ENCODE measurements around the gene GPX1.

Gene GPX1

DNA sequence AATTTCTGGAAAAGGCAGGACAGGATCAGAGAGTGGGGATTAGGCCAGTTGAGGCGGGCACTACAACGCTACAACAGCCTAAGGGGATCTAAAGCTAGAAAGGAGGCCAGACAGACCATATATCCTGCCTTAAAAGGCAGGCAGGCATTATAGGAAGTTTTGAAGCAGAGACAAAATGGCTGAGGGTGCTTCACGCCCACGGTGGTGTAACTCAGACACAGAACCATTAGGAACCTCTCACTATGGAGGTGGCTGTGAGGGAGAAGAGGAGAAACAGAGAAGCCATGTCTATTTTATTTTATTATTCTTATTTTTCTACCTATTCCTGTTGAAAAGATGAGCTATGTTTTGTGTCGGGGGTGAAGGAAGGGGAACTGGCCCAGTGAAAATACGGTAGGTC is 16.2 kb downstream of the GPX1 start:
- TF ChIP-seq FOXP2 (optimal IDR thresholded peaks at IDR 0.05; ENCODE audit: borderline replicate concordance, extremely low read depth, extremely low read length, insufficient read depth) = no peak
- TF ChIP-seq SIN3A (IDR thresholded peaks at IDR 0.05; ENCODE audit: borderline replicate concordance, insufficient read depth, low read length) = no peak
- no peak for TF ChIP-seq POLR2AphosphoS5 (IDR thresholded peaks at IDR 0.05; ENCODE audit: low read depth, low read length)
- TF ChIP-seq TAF1 (IDR thresholded peaks at IDR 0.05; ENCODE audit: borderline replicate concordance, insufficient read depth, low read length) = no peak
- TF ChIP-seq, protein P1, sequence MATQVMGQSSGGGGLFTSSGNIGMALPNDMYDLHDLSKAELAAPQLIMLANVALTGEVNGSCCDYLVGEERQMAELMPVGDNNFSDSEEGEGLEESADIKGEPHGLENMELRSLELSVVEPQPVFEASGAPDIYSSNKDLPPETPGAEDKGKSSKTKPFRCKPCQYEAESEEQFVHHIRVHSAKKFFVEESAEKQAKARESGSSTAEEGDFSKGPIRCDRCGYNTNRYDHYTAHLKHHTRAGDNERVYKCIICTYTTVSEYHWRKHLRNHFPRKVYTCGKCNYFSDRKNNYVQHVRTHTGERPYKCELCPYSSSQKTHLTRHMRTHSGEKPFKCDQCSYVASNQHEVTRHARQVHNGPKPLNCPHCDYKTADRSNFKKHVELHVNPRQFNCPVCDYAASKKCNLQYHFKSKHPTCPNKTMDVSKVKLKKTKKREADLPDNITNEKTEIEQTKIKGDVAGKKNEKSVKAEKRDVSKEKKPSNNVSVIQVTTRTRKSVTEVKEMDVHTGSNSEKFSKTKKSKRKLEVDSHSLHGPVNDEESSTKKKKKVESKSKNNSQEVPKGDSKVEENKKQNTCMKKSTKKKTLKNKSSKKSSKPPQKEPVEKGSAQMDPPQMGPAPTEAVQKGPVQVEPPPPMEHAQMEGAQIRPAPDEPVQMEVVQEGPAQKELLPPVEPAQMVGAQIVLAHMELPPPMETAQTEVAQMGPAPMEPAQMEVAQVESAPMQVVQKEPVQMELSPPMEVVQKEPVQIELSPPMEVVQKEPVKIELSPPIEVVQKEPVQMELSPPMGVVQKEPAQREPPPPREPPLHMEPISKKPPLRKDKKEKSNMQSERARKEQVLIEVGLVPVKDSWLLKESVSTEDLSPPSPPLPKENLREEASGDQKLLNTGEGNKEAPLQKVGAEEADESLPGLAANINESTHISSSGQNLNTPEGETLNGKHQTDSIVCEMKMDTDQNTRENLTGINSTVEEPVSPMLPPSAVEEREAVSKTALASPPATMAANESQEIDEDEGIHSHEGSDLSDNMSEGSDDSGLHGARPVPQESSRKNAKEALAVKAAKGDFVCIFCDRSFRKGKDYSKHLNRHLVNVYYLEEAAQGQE (IDR thresholded peaks at IDR 0.05; ENCODE audit: insufficient read depth in 1 of 2, low read depth in 2 of 2, low read length in 2 of 2) = no peak

DNA sequence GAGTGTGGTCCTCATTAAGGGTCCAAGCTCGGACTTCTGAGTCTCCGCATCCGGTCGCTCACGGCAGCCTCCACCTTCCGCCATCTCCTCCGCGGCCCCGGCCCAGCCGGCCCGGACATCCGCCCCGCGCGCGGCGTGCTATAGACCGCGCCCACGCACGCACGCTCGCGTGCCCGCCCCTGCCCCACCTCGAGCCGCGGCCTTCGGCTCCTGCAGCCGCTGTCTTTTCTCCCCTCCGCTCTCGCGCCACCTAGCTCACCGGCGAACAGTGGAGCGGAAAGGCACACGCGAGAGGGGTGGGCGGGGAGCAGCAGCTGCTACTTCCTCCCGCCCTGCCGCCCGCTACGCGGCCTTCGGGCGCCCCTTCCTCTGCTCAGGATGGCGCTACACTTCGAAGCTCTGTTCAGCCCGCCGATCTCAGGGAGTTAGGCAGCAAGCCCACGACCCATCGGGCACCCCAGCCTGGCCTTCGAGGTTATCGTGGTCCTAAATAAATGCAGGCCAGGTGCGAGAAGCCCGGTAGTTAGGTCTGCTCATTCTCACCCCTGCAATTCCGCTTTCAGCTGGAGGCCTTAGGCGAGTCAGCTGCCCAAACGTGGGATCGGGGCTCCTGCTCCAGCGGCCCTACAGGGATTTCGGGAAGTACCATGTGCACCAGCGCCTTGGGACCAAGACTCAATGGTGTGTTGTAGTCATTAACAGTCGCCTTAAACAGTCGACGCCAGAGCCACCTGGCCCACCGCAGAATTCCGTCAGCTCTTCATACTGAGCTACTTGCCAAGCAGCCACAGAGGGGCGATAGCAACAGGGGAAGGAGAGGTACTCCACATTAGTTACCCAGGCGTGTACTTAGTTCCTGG is 18.0 kb downstream of the GPX1 start, which contains the start of gene USP4:
USP4 (minus strand) TSS at position 113 of the 860 bp plus-strand sequence; CDS start at position 84, 29 bp downstream.
- TF ChIP-seq POLR2AphosphoS5 (IDR thresholded peaks at IDR 0.05; ENCODE audit: low read depth, low read length) (peak; percentile 54; the same call in 1 of the 2 replicates), TAF1 (IDR thresholded peaks at IDR 0.05; ENCODE audit: borderline replicate concordance, insufficient read depth, low read length) (peak; percentile 68; the same call in 1 of the 2 replicates), FOXP2 (optimal IDR thresholded peaks at IDR 0.05; ENCODE audit: borderline replicate concordance, extremely low read depth, extremely low read length, insufficient read depth) (peak; percentile 84), SIN3A (IDR thresholded peaks at IDR 0.05; ENCODE audit: borderline replicate concordance, insufficient read depth, low read length) (no peak)
- TF ChIP-seq, protein P1 (IDR thresholded peaks at IDR 0.05; ENCODE audit: insufficient read depth in 1 of 2, low read depth in 2 of 2, low read length in 2 of 2) = no peak

DNA sequence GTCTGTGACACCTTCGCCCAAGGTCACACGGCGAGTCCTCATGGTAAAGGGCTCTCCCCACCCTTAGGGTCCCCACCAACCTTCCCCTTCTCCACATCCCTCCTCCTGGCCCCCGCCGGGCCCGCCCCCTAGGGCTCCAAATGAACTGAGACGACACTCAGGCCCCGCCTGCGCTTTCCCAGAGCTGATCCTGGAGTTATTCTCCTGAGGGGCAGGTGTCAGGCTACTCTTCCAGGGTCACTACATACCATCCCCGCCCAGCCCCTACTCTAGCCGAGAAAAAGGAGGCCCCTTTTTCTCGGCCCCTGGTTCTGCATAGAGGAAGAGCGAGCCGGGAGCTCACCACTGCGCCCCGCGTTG is 18.6 kb downstream of the GPX1 start:
- TF ChIP-seq, protein P1 (IDR thresholded peaks at IDR 0.05; ENCODE audit: insufficient read depth in 1 of 2, low read depth in 2 of 2, low read length in 2 of 2) = no peak
- TF ChIP-seq FOXP2 (optimal IDR thresholded peaks at IDR 0.05; ENCODE audit: borderline replicate concordance, extremely low read depth, extremely low read length, insufficient read depth) = no peak
- TF ChIP-seq TAF1 (IDR thresholded peaks at IDR 0.05; ENCODE audit: borderline replicate concordance, insufficient read depth, low read length) = no peak
- TF ChIP-seq SIN3A (IDR thresholded peaks at IDR 0.05; ENCODE audit: borderline replicate concordance, insufficient read depth, low read length) = no peak
- TF ChIP-seq POLR2AphosphoS5 (IDR thresholded peaks at IDR 0.05; ENCODE audit: low read depth, low read length) = no peak

DNA sequence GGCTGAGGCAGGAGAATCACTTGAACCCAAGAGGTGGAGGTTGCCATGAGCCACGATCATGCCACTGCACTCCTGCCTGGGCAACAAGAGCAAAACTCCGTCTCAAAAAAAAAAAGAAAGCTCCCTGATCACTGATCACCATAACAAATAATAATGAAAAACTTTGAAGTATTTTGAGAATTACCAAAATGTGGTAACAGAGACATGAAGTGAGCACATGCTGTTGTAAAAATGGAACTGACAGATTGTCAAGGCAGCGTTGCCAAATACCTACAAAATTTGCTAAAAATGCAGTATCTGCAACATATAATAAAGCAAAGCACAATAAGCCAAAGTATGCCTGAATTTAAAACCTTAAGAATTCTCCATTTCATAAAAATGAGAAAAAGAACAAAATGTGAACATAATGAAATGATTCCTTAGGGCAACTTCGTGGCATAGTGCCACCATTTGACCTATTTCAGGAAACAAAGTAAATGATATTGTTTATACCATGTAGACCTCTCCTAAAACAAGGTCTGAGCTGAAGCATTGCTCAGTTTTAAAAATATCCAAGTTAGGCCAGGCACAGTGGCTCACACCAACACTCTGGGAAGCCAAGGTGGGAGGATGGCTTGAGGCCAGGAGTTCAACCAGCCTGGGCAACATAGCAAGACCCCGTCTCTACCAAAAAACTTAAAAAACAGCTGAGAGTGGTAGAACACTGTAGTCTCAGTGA is 24.1 kb downstream of the GPX1 start:
- no peak for TF ChIP-seq POLR2AphosphoS5 (IDR thresholded peaks at IDR 0.05; ENCODE audit: low read depth, low read length)
- TF ChIP-seq, protein P1 (IDR thresholded peaks at IDR 0.05; ENCODE audit: insufficient read depth in 1 of 2, low read depth in 2 of 2, low read length in 2 of 2) = no peak
- no peak for TF ChIP-seq FOXP2 (optimal IDR thresholded peaks at IDR 0.05; ENCODE audit: borderline replicate concordance, extremely low read depth, extremely low read length, insufficient read depth)
- no peak for TF ChIP-seq TAF1 (IDR thresholded peaks at IDR 0.05; ENCODE audit: borderline replicate concordance, insufficient read depth, low read length)
- TF ChIP-seq SIN3A (IDR thresholded peaks at IDR 0.05; ENCODE audit: borderline replicate concordance, insufficient read depth, low read length) = no peak

Measured in PFSK-1 (cell line).